NCI-H446 (cell line): ENCODE data around the gene EPHA6.
A peak's percentile ranks its signal among the peaks of the same experiment; 100 is the strongest.

Source experiments
- DNase-seq, 2 experiments: peaks; one replicate each; lab custom pipeline; 2025; lab: John Stamatoyannopoulos, UW

Gene EPHA6

GRCh38 chr3:96813820-96814650, at the start of gene EPHA6:
EPHA6 (plus strand) TSS chr3:96814594.
- peak; percentile 56 to 80 for DNase-seq

- no peak for DNase-seq
Observed at GRCh38 chr3:96776818-96777217, 37.6 kb upstream of the EPHA6 start.

GRCh38 chr3:96779810-96780209, 34.6 kb upstream of the EPHA6 start:
- DNase-seq, result no peak

GRCh38 chr3:96796101-96796500, 18.3 kb upstream of the EPHA6 start:
- DNase-seq, result no peak

GRCh38 chr3:96803870-96804269, 10.5 kb upstream of the EPHA6 start:
- no peak for DNase-seq

GRCh38 chr3:96806341-96806740, 8.1 kb upstream of the EPHA6 start:
- peak in 1 of 2 experiments; percentile 21 for DNase-seq

GRCh38 chr3:96813134-96813819, 1.1 kb upstream of the EPHA6 start:
- DNase-seq, result peak; percentile 74 to 91

- no peak for DNase-seq
Observed at GRCh38 chr3:96814651-96815567, 515 bp downstream of the EPHA6 start.

- DNase-seq, result no peak
Observed at GRCh38 chr3:96831175-96831574, 16.8 kb downstream of the EPHA6 start.

- DNase-seq, result no peak
Observed at GRCh38 chr3:96833301-96833700, 18.9 kb downstream of the EPHA6 start.

GRCh38 chr3:96836153-96836915, 21.9 kb downstream of the EPHA6 start:
- DNase-seq, result no peak

GRCh38 chr3:96843505-96844203, 29.3 kb downstream of the EPHA6 start:
- peak in 1 of 2 experiments; percentile 65 for DNase-seq

- DNase-seq, result no peak
Observed at GRCh38 chr3:96844204-96844514, 29.8 kb downstream of the EPHA6 start.

GRCh38 chr3:96852849-96853248, 38.5 kb downstream of the EPHA6 start:
- no peak for DNase-seq

GRCh38 chr3:96860882-96861281, 46.5 kb downstream of the EPHA6 start:
- no peak for DNase-seq

- peak; percentile 7 to 76 for DNase-seq
Observed at GRCh38 chr3:96863129-96863740, 48.8 kb downstream of the EPHA6 start.

- DNase-seq, result peak in 1 of 2 experiments; percentile 12
Observed at GRCh38 chr3:96865605-96866004, 51.2 kb downstream of the EPHA6 start.

- no peak for DNase-seq
Observed at GRCh38 chr3:96869316-96869715, 54.9 kb downstream of the EPHA6 start.

GRCh38 chr3:96877510-96877909, 63.1 kb downstream of the EPHA6 start:
- no peak for DNase-seq

- DNase-seq, result no peak
Observed at GRCh38 chr3:96900031-96900430, 85.6 kb downstream of the EPHA6 start.

GRCh38 chr3:96900566-96900965, 86.2 kb downstream of the EPHA6 start:
- no peak for DNase-seq
